CD8-positive, alpha-beta memory T cell (primary cell): Measurements from ENCODE around the gene IKBKE. TPM values are rescaled to one million over a fixed set of nuclear protein-coding genes. Genes with fewer than 3 reads are reported as not detected.

ENCODE experiments used
- CTCF ChIA-PET: fragments of 350-600 bp; sonication (Branson Sonifier 250); formaldehyde crosslinking; loops from one replicate; lab custom pipeline; 2021; ENCODE audit warnings: antibody characterized with exemption; lab: Charles Lee
- POLR2A ChIA-PET: fragments of 350-600 bp; sonication (Branson Sonifier 250); formaldehyde crosslinking; loops from one replicate; lab custom pipeline; 2021; ENCODE audit warnings: antibody characterized with exemption; lab: Charles Lee
- DNase-seq, 5 donors: peaks; one replicate each; pipeline versions ENCODE4 v3.0.0 to v3.0.0-alpha.2; 2020 to 2022; ENCODE audit warnings: mixed read lengths in 1 of 5
- H3K27ac ChIP-seq: one replicate; pipeline ENCODE4 v1.7.0; 2013; ENCODE audit warnings: low read depth, mild to moderate bottlenecking, low read length, moderate library complexity
- H3K27me3 ChIP-seq: 2 replicates; pipeline ENCODE4 v1.7.0; 2013; ENCODE audit warnings: low read length, mild to moderate bottlenecking; ENCODE audit not compliant: insufficient read depth, poor library complexity, severe bottlenecking
- H3K36me3 ChIP-seq: 2 replicates; pipeline ENCODE4 v1.7.0; 2013; ENCODE audit warnings: mild to moderate bottlenecking, low read length, moderate library complexity; ENCODE audit not compliant: insufficient read depth
- H3K4me1 ChIP-seq: 2 replicates; pipeline ENCODE4 v1.7.0; 2013; ENCODE audit warnings: mild to moderate bottlenecking, low read length, moderate library complexity; ENCODE audit not compliant: insufficient read depth
- H3K4me3 ChIP-seq: 2 replicates; pipeline ENCODE4 v1.7.0; 2013; ENCODE audit warnings: mild to moderate bottlenecking, low read length
- H3K9me3 ChIP-seq: 2 replicates; pipeline ENCODE4 v1.7.0; 2013; ENCODE audit warnings: mild to moderate bottlenecking, low read length
- H3K27ac Mint-ChIP-seq, 8 donors: one replicate each; pipeline ENCODE4 v1.8.0; 2020 to 2021; ENCODE audit warnings: mixed read lengths in 8 of 8, mild to moderate bottlenecking in 6 of 8, inconsistent platforms in 3 of 8, moderate library complexity in 3 of 8
- H3K27me3 Mint-ChIP-seq, 2 donors: one replicate each; pipeline ENCODE4 v1.8.0; 2020 to 2021; ENCODE audit warnings: mixed read lengths in 2 of 2, mild to moderate bottlenecking in 1 of 2, moderate library complexity in 1 of 2
- H3K36me3 Mint-ChIP-seq, 3 donors: one replicate each; pipeline ENCODE4 v1.8.0; 2020 to 2021; ENCODE audit warnings: mixed read lengths in 3 of 3, inconsistent platforms in 1 of 3, mild to moderate bottlenecking in 1 of 3
- H3K4me1 Mint-ChIP-seq, 3 donors: one replicate each; pipeline ENCODE4 v1.8.0; 2020 to 2021; ENCODE audit warnings: mixed read lengths in 3 of 3, inconsistent platforms in 1 of 3, mild to moderate bottlenecking in 1 of 3
- H3K4me3 Mint-ChIP-seq, 7 donors: one replicate each; pipeline ENCODE4 v1.8.0; 2020 to 2021; ENCODE audit warnings: mixed read lengths in 7 of 7, mild to moderate bottlenecking in 6 of 7, moderate library complexity in 4 of 7, inconsistent platforms in 2 of 7
- H3K9me3 Mint-ChIP-seq, 5 donors: one replicate each; pipeline ENCODE4 v1.8.0; 2020 to 2022; ENCODE audit warnings: mixed read lengths in 5 of 5, mild to moderate bottlenecking in 3 of 5, moderate library complexity in 2 of 5, inconsistent platforms in 1 of 5
- polyA plus RNA-seq: library from polyadenylated mRNA; unstranded; fragments of 300-500 nt; fragmentation: Illumina TruSeq; gene quantifications from one replicate; pipeline ENCODE4 v1.2.3, GENCODE V29; 2021
- total RNA-seq, 2 experiments: library from RNA; stranded (reverse); gene quantifications; one replicate each; pipeline ENCODE4 v1.2.3, GENCODE V29; 2021

Gene IKBKE
- total and polyA plus RNA-seq, 3 experiments from 2014 or later, result 17.1 to 46.6 (median 18.4) TPM

- no peak for DNase-seq
- H3K27ac ChIP-seq, result no peak overlapping the region
- no peaks in the 10 kb centered on the region for H3K9me3 Mint-ChIP-seq
- H3K4me3 Mint-ChIP-seq, result no peak overlapping the region
- peaks cover 0 to 73% (median 19%) of the 10 kb centered on the region in 3 donors for H3K36me3 Mint-ChIP-seq
- no peaks in the 10 kb centered on the region for H3K36me3 ChIP-seq
- no peaks in the 10 kb centered on the region for H3K27me3 Mint-ChIP-seq
- H3K27ac Mint-ChIP-seq, result peak overlapping the region in 1 of 8 donors; percentile 38
- POLR2A ChIA-PET, result no interaction called here
- no peaks in the 10 kb centered on the region for H3K27me3 ChIP-seq
- H3K4me1 Mint-ChIP-seq, result no peaks in the 10 kb centered on the region
- H3K4me1 ChIP-seq, result no peaks in the 10 kb centered on the region
- no peak overlapping the region for H3K4me3 ChIP-seq
- H3K9me3 ChIP-seq, result no peaks in the 10 kb centered on the region
- CTCF ChIA-PET, result interaction anchor here (0.7 kb wide), 1 partner anchor 16 kb away, joined by 3 read pairs; no protein-coding TSS in a partner anchor
Measured at GRCh38 chr1:206447792-206448191, 22.5 kb upstream of the IKBKE start.

- CTCF ChIA-PET, result no interaction called here
Measured at GRCh38 chr1:206448471-206448870, 21.8 kb upstream of the IKBKE start.

DNA sequence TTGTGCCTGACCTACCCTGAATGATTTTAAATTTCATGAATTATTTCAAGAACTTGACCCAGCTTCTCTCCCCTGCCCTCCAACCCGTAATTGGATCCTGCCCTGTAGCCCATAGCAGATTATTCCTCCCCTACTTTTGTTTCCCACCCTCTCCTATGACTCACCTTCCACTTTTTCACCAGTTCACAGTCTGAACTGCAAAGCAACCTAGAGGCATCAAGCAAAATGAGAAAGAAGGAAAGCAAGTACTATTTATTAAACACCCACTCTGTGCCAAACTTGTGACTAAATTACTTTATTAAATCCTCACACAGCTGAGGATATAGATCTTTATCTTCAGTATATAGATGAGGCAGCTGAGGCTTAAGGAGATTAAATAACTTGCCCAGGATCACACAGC, 20.7 kb upstream of the IKBKE start:
- no peak overlapping the region for H3K4me3 ChIP-seq
- Mint-ChIP-seq H3K27me3 (no peaks in the 10 kb centered on the region), H3K4me1 (no peaks in the 10 kb centered on the region), H3K4me3 (no peak overlapping the region), H3K9me3 (no peaks in the 10 kb centered on the region), H3K27ac (peak overlapping the region in 2 of 8 donors; percentile 11 to 52), H3K36me3 (peaks cover 0 to 74% (median 21%) of the 10 kb centered on the region in 3 donors)
- no peak overlapping the region for H3K27ac ChIP-seq
- H3K4me1 ChIP-seq, result no peaks in the 10 kb centered on the region
- no peak for DNase-seq
- POLR2A ChIA-PET, result no interaction called here
- H3K9me3 ChIP-seq, result no peaks in the 10 kb centered on the region
- CTCF ChIA-PET, result interaction anchor here (1.1 to 2.3 kb wide), 2 partner anchors 12 to 31 kb away, joined by 3 to 9 read pairs; no protein-coding TSS in a partner anchor
- no peaks in the 10 kb centered on the region for H3K36me3 ChIP-seq
- H3K27me3 ChIP-seq, result no peaks in the 10 kb centered on the region

More at GRCh38 chr1:206448471-206448870, 21.8 kb upstream of the IKBKE start:
- no peaks in the 10 kb centered on the region for H3K27me3 ChIP-seq
- no peaks in the 10 kb centered on the region for H3K9me3 ChIP-seq
- DNase-seq, result no peak
- Mint-ChIP-seq H3K4me1 (no peaks in the 10 kb centered on the region), H3K9me3 (no peaks in the 10 kb centered on the region), H3K27me3 (no peaks in the 10 kb centered on the region), H3K27ac (peak overlapping the region in 1 of 8 donors; percentile 50), H3K36me3 (peaks cover 0 to 72% (median 19%) of the 10 kb centered on the region in 3 donors), H3K4me3 (no peak overlapping the region)
- H3K36me3 ChIP-seq, result no peaks in the 10 kb centered on the region
- H3K4me3 ChIP-seq, result no peak overlapping the region
- POLR2A ChIA-PET, result no interaction called here
- no peak overlapping the region for H3K27ac ChIP-seq
- H3K4me1 ChIP-seq, result no peaks in the 10 kb centered on the region

DNA sequence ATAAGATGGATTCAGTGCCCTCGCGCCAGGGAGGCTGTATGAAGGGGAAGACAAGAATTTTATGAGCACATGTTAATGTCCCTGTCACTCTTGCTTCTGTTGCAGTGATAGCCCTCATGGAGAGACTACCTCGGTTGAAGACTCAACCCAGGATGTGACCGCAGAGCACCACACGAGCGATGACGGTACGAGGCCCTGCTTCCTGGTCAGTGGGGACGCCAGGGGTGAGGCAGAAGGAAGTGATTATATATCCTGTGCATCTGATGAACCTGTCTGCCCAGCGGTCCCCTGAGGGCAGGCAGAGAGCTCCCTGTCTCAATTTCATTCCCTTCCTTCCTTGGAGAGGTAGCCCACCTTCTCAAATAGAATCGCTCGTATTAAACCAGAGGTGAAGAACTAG, 20.0 kb upstream of the IKBKE start:
- DNase-seq, result no peak
- H3K4me1 Mint-ChIP-seq, result no peaks in the 10 kb centered on the region
- no peaks in the 10 kb centered on the region for H3K9me3 Mint-ChIP-seq
- H3K27ac Mint-ChIP-seq, result no peak overlapping the region
- Histone ChIP-seq H3K9me3 (no peaks in the 10 kb centered on the region), H3K27me3 (no peaks in the 10 kb centered on the region), H3K4me1 (no peaks in the 10 kb centered on the region), H3K27ac (no peak overlapping the region), H3K4me3 (no peak overlapping the region), H3K36me3 (no peaks in the 10 kb centered on the region)
- H3K27me3 Mint-ChIP-seq, result no peaks in the 10 kb centered on the region
- ChIA-PET POLR2A (no interaction called here), CTCF (interaction anchor here (1.1 to 2.3 kb wide), 3 partner anchors 11 to 215 kb away, joined by 3 to 9 read pairs (median 3); no protein-coding TSS in a partner anchor)
- no peak overlapping the region for H3K4me3 Mint-ChIP-seq
- peaks cover 0 to 72% (median 22%) of the 10 kb centered on the region in 3 donors for H3K36me3 Mint-ChIP-seq

GRCh38 chr1:206451134-206451686, 19.1 kb upstream of the IKBKE start:
- H3K27me3 ChIP-seq, result no peaks in the 10 kb centered on the region
- Mint-ChIP-seq H3K4me1 (no peaks in the 10 kb centered on the region), H3K27me3 (no peaks in the 10 kb centered on the region), H3K9me3 (no peaks in the 10 kb centered on the region), H3K27ac (no peak overlapping the region), H3K36me3 (peaks cover 0 to 70% (median 21%) of the 10 kb centered on the region in 3 donors), H3K4me3 (no peak overlapping the region)
- H3K27ac ChIP-seq, result no peak overlapping the region
- H3K4me3 ChIP-seq, result no peak overlapping the region
- DNase-seq, result no peak
- H3K36me3 ChIP-seq, result no peaks in the 10 kb centered on the region
- POLR2A ChIA-PET, result no interaction called here
- CTCF ChIA-PET, result interaction anchor here (1.4 to 2.3 kb wide), 2 partner anchors 11 to 214 kb away, joined by 3 to 9 read pairs; no protein-coding TSS in a partner anchor
- H3K9me3 ChIP-seq, result no peaks in the 10 kb centered on the region
- H3K4me1 ChIP-seq, result no peaks in the 10 kb centered on the region

GRCh38 chr1:206453111-206453510, 17.2 kb upstream of the IKBKE start:
- Histone ChIP-seq H3K4me1 (no peaks in the 10 kb centered on the region), H3K27me3 (no peaks in the 10 kb centered on the region), H3K9me3 (no peaks in the 10 kb centered on the region), H3K4me3 (no peak overlapping the region), H3K36me3 (no peaks in the 10 kb centered on the region), H3K27ac (no peak overlapping the region)
- ChIA-PET CTCF (interaction anchor here (1.0 kb wide), 1 partner anchor 8 kb away, joined by 6 read pairs; no protein-coding TSS in a partner anchor), POLR2A (no interaction called here)
- no peaks in the 10 kb centered on the region for H3K27me3 Mint-ChIP-seq
- DNase-seq, result no peak
- no peak overlapping the region for H3K4me3 Mint-ChIP-seq
- no peaks in the 10 kb centered on the region for H3K9me3 Mint-ChIP-seq
- H3K36me3 Mint-ChIP-seq, result peaks cover 0 to 53% (median 16%) of the 10 kb centered on the region in 3 donors
- H3K4me1 Mint-ChIP-seq, result peaks cover 0 to 5% (median 1%) of the 10 kb centered on the region in 3 donors
- no peak overlapping the region for H3K27ac Mint-ChIP-seq

DNA sequence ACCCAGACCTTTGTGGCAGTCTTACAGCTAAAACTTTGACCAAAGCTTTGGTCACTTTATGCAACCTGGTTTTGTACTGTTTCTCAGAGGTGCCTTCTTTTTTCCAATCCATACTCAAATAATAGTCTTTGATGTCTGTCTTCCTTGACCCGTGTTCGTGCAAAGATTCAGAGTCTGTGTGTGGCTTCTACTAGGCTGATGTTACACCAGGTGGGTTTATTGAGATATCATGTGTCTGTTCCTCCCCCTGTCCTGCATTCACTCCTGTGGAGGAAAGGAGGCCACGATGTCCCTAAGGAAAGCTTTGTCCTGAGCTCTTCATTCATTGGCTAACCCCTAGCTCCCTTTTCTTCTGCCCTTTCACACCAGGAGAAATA, 15.0 kb upstream of the IKBKE start:
- peak overlapping the region in 1 of 8 donors; percentile 51 for H3K27ac Mint-ChIP-seq
- Histone ChIP-seq H3K36me3 (no peaks in the 10 kb centered on the region), H3K27me3 (no peaks in the 10 kb centered on the region), H3K27ac (no peak overlapping the region), H3K4me3 (no peak overlapping the region), H3K4me1 (no peaks in the 10 kb centered on the region), H3K9me3 (no peaks in the 10 kb centered on the region)
- no peaks in the 10 kb centered on the region for H3K27me3 Mint-ChIP-seq
- peaks cover 0 to 39% (median 10%) of the 10 kb centered on the region in 3 donors for H3K36me3 Mint-ChIP-seq
- H3K9me3 Mint-ChIP-seq, result no peaks in the 10 kb centered on the region
- ChIA-PET POLR2A (no interaction called here), CTCF (interaction anchor here (1.8 kb wide), 1 partner anchor 23 kb away, joined by 6 read pairs; no protein-coding TSS in a partner anchor)
- no peak overlapping the region for H3K4me3 Mint-ChIP-seq
- DNase-seq, result no peak
- peaks cover 0 to 5% (median 1%) of the 10 kb centered on the region in 3 donors for H3K4me1 Mint-ChIP-seq

DNA sequence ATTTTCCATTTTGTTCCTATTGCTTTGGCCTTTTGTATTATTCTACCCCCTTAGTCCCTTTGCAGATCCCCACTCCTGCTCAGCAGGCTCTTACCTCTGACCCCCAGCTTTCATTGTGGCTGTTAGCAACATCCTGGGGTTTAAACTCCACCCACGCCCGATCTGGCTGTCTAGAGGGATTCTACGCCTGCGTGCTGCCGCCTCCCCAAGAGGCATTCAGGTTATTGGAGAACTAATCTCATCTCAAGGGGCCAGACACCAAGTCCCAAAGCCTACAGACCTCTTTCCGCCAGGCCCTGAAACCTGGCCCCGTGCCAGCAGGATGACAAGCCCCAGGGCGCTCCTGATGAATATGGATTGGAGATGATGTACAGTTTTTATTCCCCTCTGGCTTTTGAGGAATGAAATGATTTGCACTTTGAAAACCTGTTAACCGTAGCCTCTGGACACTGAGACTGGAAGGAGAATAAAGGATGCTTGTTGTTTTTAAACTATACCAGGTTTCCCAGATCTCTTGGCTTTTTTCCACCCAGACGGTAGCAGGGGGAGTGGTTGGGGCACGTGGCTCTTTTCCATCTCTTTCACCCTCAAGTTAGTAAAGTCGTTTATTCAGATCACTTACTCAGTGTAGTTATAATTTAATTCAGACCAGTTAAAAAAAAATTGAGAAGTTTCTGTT, 14.5 kb upstream of the IKBKE start:
- H3K36me3 Mint-ChIP-seq, result peaks cover 0 to 35% (median 10%) of the 10 kb centered on the region in 3 donors
- H3K4me1 ChIP-seq, result no peaks in the 10 kb centered on the region
- H3K27ac Mint-ChIP-seq, result peak overlapping the region in 1 of 8 donors; percentile 51
- H3K36me3 ChIP-seq, result no peaks in the 10 kb centered on the region
- no peak for DNase-seq
- no peaks in the 10 kb centered on the region for H3K9me3 Mint-ChIP-seq
- no peak overlapping the region for H3K4me3 Mint-ChIP-seq
- H3K4me1 Mint-ChIP-seq, result peaks cover 0 to 5% (median 1%) of the 10 kb centered on the region in 3 donors
- H3K4me3 ChIP-seq, result no peak overlapping the region
- H3K27ac ChIP-seq, result no peak overlapping the region
- CTCF ChIA-PET, result interaction anchor here (1.8 kb wide), 1 partner anchor 22 kb away, joined by 6 read pairs; no protein-coding TSS in a partner anchor
- H3K27me3 ChIP-seq, result no peaks in the 10 kb centered on the region
- no peaks in the 10 kb centered on the region for H3K9me3 ChIP-seq
- POLR2A ChIA-PET, result no interaction called here
- no peaks in the 10 kb centered on the region for H3K27me3 Mint-ChIP-seq
